NOMO-1 (cell line): ENCODE data around the gene DIDO1.
"Not testable (repeated sequence)": the region's sequence is repeated elsewhere in the genome, so short reads cannot be mapped to it uniquely, and the experiment has no call there.

Experiments used
- DNase-seq, 2 experiments: peaks; one replicate each; lab custom pipeline; 2025; ENCODE audit not compliant: unreplicated experiment in 2 of 2; lab: John Stamatoyannopoulos, UW

Gene DIDO1

GRCh38 chr20:62882426-62882825 is 43.9 kb downstream of the DIDO1 start:
- DNase-seq = no peak

DNA sequence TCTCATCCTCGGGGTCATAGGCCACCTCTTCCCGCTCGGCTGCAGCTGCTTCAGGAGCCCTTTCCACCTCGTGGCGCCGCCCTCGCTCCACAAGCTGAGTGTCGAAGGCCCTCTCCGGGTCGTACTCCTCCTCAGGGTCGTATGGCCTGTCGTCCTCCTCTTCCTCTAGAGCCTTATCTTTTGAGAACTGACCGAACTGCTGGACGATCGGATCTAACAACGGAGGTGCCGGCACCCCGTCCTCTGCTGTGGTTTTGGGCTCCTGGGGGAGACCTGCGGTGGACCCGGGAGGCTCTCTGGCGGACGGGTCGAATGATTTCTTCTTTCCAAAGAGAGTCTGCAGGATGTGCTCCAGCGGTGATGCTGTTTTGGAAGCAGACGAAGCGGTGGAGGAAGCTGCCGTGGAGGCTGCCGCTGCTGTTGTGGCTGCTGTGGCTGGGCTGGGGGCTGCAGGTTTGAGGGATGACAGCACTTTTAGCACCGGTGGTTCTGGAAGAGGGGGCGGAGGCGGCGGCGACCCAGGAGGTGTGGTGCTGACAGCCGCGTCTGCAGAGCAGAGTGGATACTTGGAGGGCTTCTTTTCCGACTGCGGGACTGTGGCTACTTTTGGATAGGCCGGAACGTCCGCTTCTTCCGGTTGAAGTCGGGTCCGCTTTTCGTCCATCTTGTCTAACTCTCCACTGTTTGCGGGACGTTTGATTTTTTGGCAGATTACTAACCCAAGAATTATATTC is 44.5 kb downstream of the DIDO1 start:
- no peak for DNase-seq

- no peak for DNase-seq
Measured at GRCh38 chr20:62880935-62881661, 45.2 kb downstream of the DIDO1 start.

DNA sequence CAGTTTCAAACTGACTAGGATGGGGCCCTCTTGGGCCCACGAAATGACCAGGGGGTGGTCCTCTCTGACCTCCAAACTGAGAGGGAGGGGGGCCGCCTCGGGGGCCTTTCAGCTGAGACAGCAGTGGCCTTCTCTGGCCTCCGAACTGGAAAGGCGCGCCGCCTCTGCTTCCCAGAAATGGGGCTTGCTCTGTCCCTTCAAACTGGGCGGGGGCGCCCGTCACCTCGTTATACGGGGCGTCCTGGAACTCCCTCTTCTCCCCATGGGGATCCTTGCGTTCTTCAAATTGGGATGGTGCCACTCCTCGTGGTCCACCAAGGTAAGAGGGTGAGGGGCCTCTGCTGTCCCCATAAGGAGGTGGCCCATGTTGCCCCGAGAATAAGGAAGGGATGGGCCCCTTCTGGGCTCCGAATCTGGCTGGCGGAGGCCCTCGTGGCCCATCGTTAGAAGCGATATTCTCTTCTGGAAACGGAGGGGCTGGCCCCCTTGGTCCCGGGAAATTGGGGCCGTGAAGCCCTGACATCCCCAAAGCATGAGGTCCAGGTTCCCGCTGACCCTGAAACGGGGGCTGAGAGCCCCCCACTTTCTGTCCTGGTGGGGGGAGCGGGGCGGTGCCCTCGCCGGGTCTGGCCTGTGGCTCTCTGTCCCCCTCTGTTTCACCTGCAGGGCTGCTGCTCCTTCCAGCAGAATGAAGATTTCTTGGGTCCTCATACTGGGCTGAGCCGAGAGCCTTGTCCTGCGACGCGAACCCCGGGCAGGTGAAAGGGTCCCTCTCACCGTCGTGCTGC is 46.0 kb downstream of the DIDO1 start:
- no peak for DNase-seq

- no peak for DNase-seq
Measured at GRCh38 chr20:62879275-62880146, 46.8 kb downstream of the DIDO1 start.

DNA sequence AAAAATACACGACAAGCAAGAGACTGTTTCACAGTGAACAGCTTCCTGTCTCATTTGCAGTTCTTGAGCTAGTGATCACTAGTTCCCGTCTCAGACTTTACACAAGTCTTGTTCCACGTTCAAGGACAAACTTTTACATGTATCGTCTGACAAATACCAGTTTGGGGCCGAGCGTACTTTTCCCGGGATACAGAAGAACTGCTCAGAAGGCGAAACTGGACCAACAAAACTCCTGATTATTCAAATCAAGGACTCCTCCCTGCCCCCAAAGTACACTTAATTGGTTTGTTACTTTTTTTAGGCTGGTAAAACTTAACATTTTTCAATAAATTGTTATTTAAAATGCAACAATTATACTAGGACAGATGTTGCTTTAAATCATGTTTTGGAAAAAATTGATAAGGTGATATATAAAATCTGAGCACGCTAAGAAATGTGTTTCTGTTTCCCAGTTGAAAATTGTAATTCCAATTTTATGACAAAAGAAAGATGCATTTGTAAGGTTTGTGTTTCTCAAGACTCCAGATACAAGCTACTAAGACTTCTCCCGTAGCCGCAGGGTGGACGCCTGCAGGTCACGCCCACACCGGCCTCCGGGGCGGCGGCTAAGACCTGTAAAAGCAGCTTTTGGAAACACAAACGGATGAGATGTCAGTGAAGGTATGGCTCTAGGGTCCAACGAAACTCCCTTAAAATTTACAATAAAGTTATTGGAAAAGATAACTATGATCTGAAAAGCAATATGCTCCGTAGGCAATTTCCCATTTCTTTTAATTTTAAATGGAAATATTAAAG is 47.9 kb downstream of the DIDO1 start:
- DNase-seq = no peak

DNA sequence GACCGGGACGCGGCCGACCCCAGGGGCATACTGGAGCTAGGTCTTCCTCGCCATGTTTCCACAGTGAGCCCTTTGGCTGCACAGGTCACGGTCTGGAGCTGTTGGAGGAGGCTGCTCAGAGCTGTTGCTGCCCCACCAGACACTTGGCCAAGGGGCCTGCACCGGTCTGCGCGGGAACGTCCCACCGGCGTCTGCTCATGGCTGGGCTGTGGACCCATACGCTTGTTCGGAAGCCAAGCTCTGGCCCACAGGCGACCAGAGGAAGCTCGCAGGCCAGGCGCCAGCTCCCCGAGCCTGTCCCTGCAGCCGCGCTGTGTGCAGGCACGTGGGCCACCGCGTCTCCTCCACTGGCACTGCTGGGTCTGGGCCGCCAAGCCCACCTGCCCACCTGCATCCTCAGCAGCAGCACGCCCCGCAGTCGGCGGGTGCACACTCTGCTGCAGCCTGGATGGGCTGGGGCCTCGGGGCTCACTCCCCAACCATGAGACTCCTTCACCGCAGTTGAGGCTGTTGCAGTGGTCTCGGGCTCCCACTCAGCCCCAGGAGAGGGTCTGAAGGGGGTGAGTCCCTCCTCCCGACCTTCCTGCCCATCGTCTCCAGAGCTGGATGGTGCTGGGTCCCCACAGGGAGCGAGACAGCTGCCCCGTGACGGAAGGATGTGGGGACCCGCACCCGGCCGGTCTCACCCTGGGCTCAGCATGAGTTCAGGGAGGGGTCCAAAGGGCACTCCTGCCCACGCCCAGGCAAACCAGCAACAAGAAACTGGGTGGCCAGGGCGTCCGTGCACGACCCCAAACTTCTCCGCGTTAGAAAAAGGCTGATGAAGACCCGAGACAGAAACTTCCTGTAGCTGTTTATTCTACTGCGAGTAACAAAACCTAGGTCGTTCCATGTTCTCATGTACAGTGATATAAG is 49.1 kb downstream of the DIDO1 start:
- DNase-seq = no peak

- no peak for DNase-seq
Measured at GRCh38 chr20:62876501-62876901, 49.8 kb downstream of the DIDO1 start.

DNA sequence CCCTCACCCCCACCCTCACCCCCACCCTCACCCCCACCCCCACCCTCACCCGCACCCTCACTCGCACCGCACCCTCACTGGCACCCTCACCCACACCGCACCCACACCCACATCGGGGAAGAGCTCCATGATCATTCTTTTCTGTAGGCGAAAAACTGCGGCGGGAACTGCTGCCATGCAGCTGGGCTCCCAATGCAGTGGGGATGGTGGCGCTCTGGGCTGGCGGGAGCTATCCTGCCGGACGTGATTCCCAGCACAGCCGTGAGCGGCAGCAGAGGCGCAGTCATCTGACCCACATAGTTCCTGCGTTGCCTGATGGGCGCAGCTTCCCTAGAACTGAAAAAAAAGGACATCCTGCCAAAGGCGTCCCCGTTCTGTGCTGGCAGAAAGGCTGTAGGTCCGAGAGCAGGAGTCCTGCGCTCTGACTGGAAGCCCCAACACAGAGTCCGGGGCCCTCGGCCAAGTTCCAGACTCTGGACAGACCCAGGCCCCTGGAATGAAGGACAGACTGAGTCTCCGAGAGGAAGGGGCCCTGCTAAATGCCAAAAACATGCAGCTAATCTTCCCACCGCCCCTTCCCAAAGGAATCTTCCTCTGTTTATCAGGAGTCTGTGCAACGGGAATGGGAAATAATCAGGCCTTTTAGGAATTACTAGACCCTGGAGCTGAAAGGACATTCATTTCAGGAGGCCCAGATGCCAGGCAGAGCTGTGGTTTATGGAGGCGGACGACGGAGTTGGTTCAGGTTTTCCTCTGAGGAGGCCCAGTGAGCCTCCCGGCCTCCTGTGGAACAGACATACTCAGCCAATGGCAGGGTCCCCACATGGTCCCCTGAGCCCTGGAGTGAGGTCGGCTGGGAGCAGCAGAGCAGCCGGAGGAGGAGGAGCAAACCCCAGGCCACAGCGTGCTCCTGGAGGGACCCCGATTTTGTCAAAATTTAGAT is 50.6 kb downstream of the DIDO1 start:
- DNase-seq = peak in 1 of 2 experiments; percentile 8

GRCh38 chr20:62874964-62875344 is 51.4 kb downstream of the DIDO1 start:
- DNase-seq = no peak

GRCh38 chr20:62873681-62874031 is 52.6 kb downstream of the DIDO1 start:
- not testable (repeated sequence) for DNase-seq

- no peak for DNase-seq
Measured at GRCh38 chr20:62873280-62873679, 53.0 kb downstream of the DIDO1 start.

- DNase-seq = no peak
Measured at GRCh38 chr20:62872862-62873261, 53.4 kb downstream of the DIDO1 start.

DNA sequence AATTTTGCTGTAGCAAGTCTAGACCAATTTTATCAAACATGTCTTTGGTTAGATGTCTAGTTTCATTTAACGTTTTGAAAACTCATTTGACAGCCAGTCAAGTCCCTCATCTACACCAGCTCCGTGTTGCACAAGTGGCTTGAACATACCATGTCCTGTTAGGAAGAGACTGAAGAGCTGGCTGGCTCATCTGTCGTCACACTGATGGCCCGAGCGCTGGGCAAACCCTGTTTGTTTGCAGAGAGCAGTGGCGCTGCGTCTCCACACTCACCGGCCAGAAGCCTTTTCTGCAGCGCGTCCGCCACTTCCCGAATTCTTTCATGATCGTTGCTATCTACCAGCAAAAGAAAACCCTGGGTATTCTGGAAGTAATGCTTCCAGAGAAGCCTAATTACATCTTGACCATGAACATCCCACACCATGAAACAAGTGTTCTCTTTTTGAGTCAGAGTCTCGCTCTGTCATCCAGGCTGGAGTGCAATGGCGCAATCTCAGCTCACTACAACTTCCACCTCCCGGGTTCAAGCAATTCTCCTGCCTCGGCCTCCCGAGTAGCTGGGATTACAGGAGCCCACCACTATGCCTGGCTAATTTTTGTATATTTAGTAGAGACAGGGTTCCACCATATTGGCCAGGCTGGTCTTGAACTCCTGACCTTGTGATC is 54.0 kb downstream of the DIDO1 start:
- peak in 1 of 2 experiments; percentile 6 for DNase-seq

- DNase-seq = no peak
Measured at GRCh38 chr20:62864207-62864606, 62.1 kb downstream of the DIDO1 start.

DNA sequence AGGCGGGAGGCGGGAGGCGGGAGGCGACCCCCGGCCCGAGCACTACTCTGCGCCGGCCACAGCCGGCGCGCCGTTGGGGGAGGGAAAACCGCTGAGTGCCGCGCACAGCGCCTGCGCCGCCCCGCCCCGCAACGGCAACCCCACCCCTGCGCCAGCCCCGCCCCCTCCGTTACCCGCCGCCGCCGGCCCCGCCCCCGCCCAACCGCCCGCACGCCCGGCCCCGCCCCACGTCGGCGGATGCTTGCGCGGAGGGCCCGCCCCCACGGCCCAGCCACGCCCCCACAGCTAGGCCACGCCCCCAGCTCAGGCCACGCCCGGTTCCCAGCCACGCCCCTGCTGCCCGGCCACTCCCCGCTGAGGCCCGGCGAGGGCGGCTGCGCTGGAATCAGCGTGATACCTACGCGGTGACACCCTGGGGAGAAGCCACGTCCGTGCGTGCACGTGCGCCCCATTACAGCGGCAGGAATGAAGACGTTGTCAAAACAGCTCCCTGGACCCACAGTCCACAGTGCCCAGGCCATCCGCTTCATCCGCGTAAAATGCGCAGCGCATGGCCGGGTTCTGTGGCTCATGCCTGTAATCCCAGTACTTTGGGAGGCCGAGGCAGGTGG is 64.5 kb downstream of the DIDO1 start, which contains the start of gene TCFL5:
TSS of gene TCFL5 (minus strand) at position 97 of the 611 bp plus-strand sequence. CDS start 152 bp downstream, outside the sequence.
- peak; percentile 74 to 84 for DNase-seq
